Endodermal cell (in vitro differentiated cells): Measurements from ENCODE around the gene ARID4A. TPM values are rescaled to one million over a fixed set of nuclear protein-coding genes. Genes with fewer than 3 reads are reported as not detected.

Experiments
- DNase-seq: peaks from one replicate; pipeline ENCODE4 v3.0.0-alpha.2; 2017
- H3K27ac ChIP-seq: 2 replicates; pipeline ENCODE4 v1.5.1; 2013; ENCODE audit warnings: mild to moderate bottlenecking, low read depth, low read length, moderate library complexity
- H3K27me3 ChIP-seq: 2 replicates; pipeline ENCODE4 v1.6.1; 2013; ENCODE audit warnings: mild to moderate bottlenecking, low read length, moderate library complexity; ENCODE audit not compliant: insufficient read depth, control insufficient read depth, poor library complexity, severe bottlenecking
- H3K36me3 ChIP-seq: 2 replicates; pipeline ENCODE4 v1.7.0; 2013; ENCODE audit warnings: mild to moderate bottlenecking, low read length, moderate library complexity; ENCODE audit not compliant: control insufficient read depth, insufficient read depth
- H3K4me1 ChIP-seq: one replicate; pipeline ENCODE4 v1.7.0; 2013; ENCODE audit warnings: low read length; ENCODE audit not compliant: control insufficient read depth, insufficient read depth
- H3K4me3 ChIP-seq: 2 replicates; pipeline ENCODE4 v1.5.1; 2013; ENCODE audit warnings: mild to moderate bottlenecking, low read length, moderate library complexity
- H3K9ac ChIP-seq: 2 replicates; pipeline ENCODE4 v1.6.1; 2013; ENCODE audit warnings: mild to moderate bottlenecking, low read length, moderate library complexity; ENCODE audit not compliant: poor library complexity, severe bottlenecking; ENCODE audit errors: extremely low read depth
- H3K9me3 ChIP-seq: 2 replicates; pipeline ENCODE4 v1.6.1; 2013; ENCODE audit warnings: mild to moderate bottlenecking, low read length, moderate library complexity; ENCODE audit not compliant: control insufficient read depth
- H3K27ac Mint-ChIP-seq: 2 replicates; pipeline ENCODE4 v1.8.0; 2020; ENCODE audit warnings: mixed read lengths
- H3K27me3 Mint-ChIP-seq: 2 replicates; pipeline ENCODE4 v1.8.0; 2021; ENCODE audit warnings: mild to moderate bottlenecking, mixed read lengths; ENCODE audit not compliant: insufficient read depth
- H3K36me3 Mint-ChIP-seq: 2 replicates; pipeline ENCODE4 v1.8.0; 2020; ENCODE audit warnings: low read depth, mixed read lengths
- H3K4me1 Mint-ChIP-seq: 2 replicates; pipeline ENCODE4 v1.8.0; 2020; ENCODE audit warnings: mixed read lengths
- H3K4me3 Mint-ChIP-seq: 2 replicates; pipeline ENCODE4 v1.8.0; 2020; ENCODE audit warnings: mild to moderate bottlenecking, moderate library complexity, mixed read lengths
- H3K9me3 Mint-ChIP-seq: 2 replicates; pipeline ENCODE4 v1.8.0; 2020; ENCODE audit warnings: mild to moderate bottlenecking, mixed read lengths
- CTCF ChIP-seq: fragments of 200-600 bp; sonication (generic); conservative IDR thresholded peaks from 2 replicates; pipeline ENCODE4 v1.5.0; 2021; ENCODE audit warnings: antibody characterized with exemption, mild to moderate bottlenecking
- WGBS, 2 experiments: methylation state at CpG; one replicate each; pipeline versions ENCODE4 v1.1.5 to v1.1.7; 2013; ENCODE audit warnings: missing lambda C conversion rate in 2 of 2, mixed read lengths in 1 of 2; ENCODE audit not compliant: insufficient coverage in 1 of 2, insufficient read length in 1 of 2; 5-methylcytosine and 5-hydroxymethylcytosine counted together
- total RNA-seq, 2 donors: library from RNA; stranded (reverse); fragmentation: NEBNext Ultra II Directional in 1 of 2; extraction: Animal tissue kit (Norgen Biotek cat#: 25700) in 1 of 2; gene quantifications; 2 replicates in 1 of 2; 3 replicates in 1 of 2; pipeline ENCODE4 v1.2.1, GENCODE V29; 2021

ARID4A gene
- total RNA-seq, 2 donors from 2014 or later: 22.1 to 24.5 TPM

- H3K27ac ChIP-seq: no peak overlapping the region
- TF ChIP-seq CTCF: no peak
- no peak overlapping the region for H3K9ac ChIP-seq
- H3K9me3 ChIP-seq: peaks cover 9% of the 10 kb centered on the region
- WGBS, 2 experiments: 78% methylated on average over 1 of the region's 1 CpG; no CpG with 5 or more reads in 1 of the 2 experiments
- Mint-ChIP-seq H3K27me3 (no peaks in the 10 kb centered on the region), H3K36me3 (peaks cover 38% of the 10 kb centered on the region), H3K9me3 (no peaks in the 10 kb centered on the region), H3K27ac (no peak overlapping the region), H3K4me1 (peaks cover 6% of the 10 kb centered on the region), H3K4me3 (no peak overlapping the region)
- peaks cover 45% of the 10 kb centered on the region for H3K36me3 ChIP-seq
- DNase-seq: no peak
- no peaks in the 10 kb centered on the region for H3K27me3 ChIP-seq
- H3K4me1 ChIP-seq: no peaks in the 10 kb centered on the region
- H3K4me3 ChIP-seq: no peak overlapping the region
Observed at GRCh38 chr14:58315606-58316005, 17.3 kb downstream of the ARID4A start.

GRCh38 chr14:58327019-58327418, 28.7 kb downstream of the ARID4A start:
- H3K9me3 Mint-ChIP-seq: no peaks in the 10 kb centered on the region
- peaks cover 55% of the 10 kb centered on the region for H3K36me3 Mint-ChIP-seq
- no peaks in the 10 kb centered on the region for H3K27me3 Mint-ChIP-seq
- DNase-seq: no peak
- Histone ChIP-seq H3K4me1 (no peaks in the 10 kb centered on the region), H3K4me3 (no peak overlapping the region), H3K9me3 (no peaks in the 10 kb centered on the region), H3K27me3 (no peaks in the 10 kb centered on the region), H3K27ac (no peak overlapping the region), H3K36me3 (peaks cover 81% of the 10 kb centered on the region), H3K9ac (no peak overlapping the region)
- no peak for TF ChIP-seq CTCF
- no peak overlapping the region for H3K4me3 Mint-ChIP-seq
- no peak overlapping the region for H3K27ac Mint-ChIP-seq
- H3K4me1 Mint-ChIP-seq: peaks cover 6% of the 10 kb centered on the region
- 87% methylated on average over 1 of the region's 1 CpG; no CpG with 5 or more reads in 1 of the 2 experiments for WGBS, 2 experiments

- peak overlapping the region; percentile 75 for H3K27ac ChIP-seq
- 58 to 76% methylated on average over 5 of the region's 5 CpGs for WGBS, 2 experiments
- H3K36me3 ChIP-seq: peaks cover 68% of the 10 kb centered on the region
- peak; percentile 63 for DNase-seq
- no peaks in the 10 kb centered on the region for H3K27me3 ChIP-seq
- H3K4me1 ChIP-seq: no peaks in the 10 kb centered on the region
- H3K9me3 ChIP-seq: no peaks in the 10 kb centered on the region
- H3K4me3 ChIP-seq: no peak overlapping the region
- no peaks in the 10 kb centered on the region for H3K27me3 Mint-ChIP-seq
- peak overlapping the region; percentile 56 for H3K27ac Mint-ChIP-seq
- peaks cover 6% of the 10 kb centered on the region for H3K4me1 Mint-ChIP-seq
- H3K4me3 Mint-ChIP-seq: no peak overlapping the region
- TF ChIP-seq CTCF: no peak
- H3K9me3 Mint-ChIP-seq: no peaks in the 10 kb centered on the region
- no peak overlapping the region for H3K9ac ChIP-seq
- H3K36me3 Mint-ChIP-seq: peaks cover 37% of the 10 kb centered on the region
Observed at GRCh38 chr14:58331111-58331510, 32.8 kb downstream of the ARID4A start.
